Mesothelial cell of epicardium (in vitro differentiated cells): ENCODE data around the gene CNTN4. TPM values are rescaled to one million over a fixed set of nuclear protein-coding genes. Genes with fewer than 3 reads are reported as not detected.

Experiments used
- DNase-seq, 2 experiments: peaks; one replicate each; pipeline ENCODE4 v3.0.0; 2021; ENCODE audit warnings: low spot score in 2 of 2; ENCODE audit not compliant: unreplicated experiment in 2 of 2
- H3K27ac Mint-ChIP-seq: 2 replicates; pipeline ENCODE4 v1.8.0; 2021; ENCODE audit warnings: mixed read lengths
- H3K27me3 Mint-ChIP-seq: 2 replicates; pipeline ENCODE4 v1.8.0; 2021; ENCODE audit warnings: low read depth, mixed read lengths
- H3K36me3 Mint-ChIP-seq: 2 replicates; pipeline ENCODE4 v1.8.0; 2021; ENCODE audit warnings: mixed read lengths
- H3K4me1 Mint-ChIP-seq: 2 replicates; pipeline ENCODE4 v1.8.0; 2021; ENCODE audit warnings: mixed read lengths
- H3K4me3 Mint-ChIP-seq: 2 replicates; pipeline ENCODE4 v1.8.0; 2021; ENCODE audit warnings: mild to moderate bottlenecking, moderate library complexity, mixed read lengths
- H3K9me3 Mint-ChIP-seq: 2 replicates; pipeline ENCODE4 v1.8.0; 2021; ENCODE audit warnings: mixed read lengths
- CTCF ChIP-seq: fragments of 200-600 bp; sonication (generic); IDR thresholded peaks from one replicate; pipeline ENCODE4 v1.5.0; 2021; ENCODE audit warnings: antibody characterized with exemption; ENCODE audit not compliant: unreplicated experiment
- total RNA-seq: library from RNA; stranded (reverse); gene quantifications from 3 replicates; pipeline ENCODE4 v1.2.1, GENCODE V29; 2021

CNTN4 gene
- total RNA-seq, 1 donor from 2014 or later, result 68.9 TPM

- H3K4me1 Mint-ChIP-seq, result no peaks in the 10 kb centered on the region
These were observed 976.0 kb downstream of the CNTN4 start for GRCh38 chr3:3074551-3075257.

GRCh38 chr3:3080309-3080708 lies 981.6 kb downstream of the CNTN4 start:
- no peaks in the 10 kb centered on the region for H3K36me3 Mint-ChIP-seq
- DNase-seq, result no peak
- no peaks in the 10 kb centered on the region for H3K4me1 Mint-ChIP-seq
- peaks cover 10% of the 10 kb centered on the region for H3K27me3 Mint-ChIP-seq
- no peak overlapping the region for H3K4me3 Mint-ChIP-seq
- H3K27ac Mint-ChIP-seq, result no peak overlapping the region
- H3K9me3 Mint-ChIP-seq, result no peaks in the 10 kb centered on the region
- no peak for TF ChIP-seq CTCF

More at GRCh38 chr3:3074551-3075257, 976.0 kb downstream of the CNTN4 start:
- no peaks in the 10 kb centered on the region for H3K27me3 Mint-ChIP-seq
- no peaks in the 10 kb centered on the region for H3K9me3 Mint-ChIP-seq
- H3K27ac Mint-ChIP-seq, result no peak overlapping the region
- no peak for DNase-seq
- no peak overlapping the region for H3K4me3 Mint-ChIP-seq
- H3K36me3 Mint-ChIP-seq, result no peaks in the 10 kb centered on the region
- no peak for TF ChIP-seq CTCF

GRCh38 chr3:3081381-3082233 lies 982.9 kb downstream of the CNTN4 start:
- no peaks in the 10 kb centered on the region for H3K36me3 Mint-ChIP-seq
- H3K27me3 Mint-ChIP-seq, result peaks cover 10% of the 10 kb centered on the region
- no peaks in the 10 kb centered on the region for H3K4me1 Mint-ChIP-seq
- TF ChIP-seq CTCF, result no peak
- H3K4me3 Mint-ChIP-seq, result no peak overlapping the region
- H3K27ac Mint-ChIP-seq, result no peak overlapping the region
- no peak for DNase-seq
- H3K9me3 Mint-ChIP-seq, result no peaks in the 10 kb centered on the region

- Mint-ChIP-seq H3K9me3 (no peaks in the 10 kb centered on the region), H3K27ac (no peak overlapping the region), H3K4me1 (no peaks in the 10 kb centered on the region), H3K4me3 (no peak overlapping the region), H3K27me3 (peaks cover 10% of the 10 kb centered on the region), H3K36me3 (no peaks in the 10 kb centered on the region)
- no peak for DNase-seq
- TF ChIP-seq CTCF, result no peak
These were observed 983.7 kb downstream of the CNTN4 start for GRCh38 chr3:3082234-3082924.

- no peak for DNase-seq
- Mint-ChIP-seq H3K27me3 (peaks cover 10% of the 10 kb centered on the region), H3K4me1 (peaks cover 1% of the 10 kb centered on the region), H3K36me3 (no peaks in the 10 kb centered on the region), H3K9me3 (no peaks in the 10 kb centered on the region), H3K27ac (no peak overlapping the region), H3K4me3 (no peak overlapping the region)
- TF ChIP-seq CTCF, result no peak
These were observed 986.2 kb downstream of the CNTN4 start for GRCh38 chr3:3084890-3085289.
